GM19452 (cell line): ENCODE results near the gene TRAPPC3L.

Experiments
- ATAC-seq: cut with Tn5 transposase; IDR thresholded peaks from one replicate; pipeline ENCODE4 v1.9.1; 2021; ENCODE audit not compliant: unreplicated experiment

Gene TRAPPC3L

GRCh38 chr6:116560130-116560529 is 14.6 kb upstream of the TRAPPC3L start:
- ATAC-seq: no peak

DNA sequence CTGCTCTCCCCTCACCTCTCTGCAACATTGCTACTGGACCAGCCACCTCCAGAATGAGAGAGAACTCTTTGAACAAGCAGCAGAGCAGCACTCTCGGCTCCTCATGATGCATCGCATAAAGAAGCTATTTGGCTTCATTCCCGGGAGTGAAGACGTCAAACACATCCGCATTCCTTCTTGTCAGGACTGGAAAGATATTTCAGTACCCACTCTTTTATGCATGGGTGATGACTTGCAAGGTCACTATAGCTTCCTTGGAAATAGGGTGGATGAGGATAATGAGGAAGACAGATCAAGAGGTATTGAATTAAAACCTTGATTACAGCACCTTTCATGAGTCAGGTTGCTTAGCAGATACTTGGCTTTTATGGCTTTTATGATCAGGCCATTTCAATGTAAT is 12.4 kb upstream of the TRAPPC3L start:
- ATAC-seq: no peak

DNA sequence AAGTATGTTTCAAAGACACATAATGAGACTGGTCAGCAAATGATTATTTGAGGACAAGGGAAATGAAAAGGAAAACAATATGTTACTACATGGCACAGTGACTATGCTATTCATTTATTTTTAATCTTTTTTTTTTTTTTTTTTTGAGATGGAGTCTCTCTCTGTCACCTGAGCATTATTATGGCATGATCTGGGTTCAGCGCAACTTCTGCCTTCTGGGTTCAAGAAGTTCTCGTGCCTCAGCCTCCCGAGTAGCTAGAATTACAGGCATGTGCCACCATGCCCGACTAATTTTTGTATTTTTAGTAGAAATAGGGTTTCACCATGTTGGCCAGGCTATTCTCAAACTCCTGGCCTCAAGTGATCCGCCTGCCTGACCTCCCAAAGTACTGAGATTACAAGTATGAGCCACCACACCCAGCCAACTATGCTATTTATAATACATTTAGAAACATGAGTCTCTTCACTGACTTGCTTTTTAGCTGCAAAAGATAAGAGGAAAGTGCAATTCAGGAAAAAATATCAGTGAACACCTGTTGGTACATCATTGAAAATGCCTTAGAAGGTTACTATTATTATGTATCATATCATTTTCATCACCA is 11.4 kb upstream of the TRAPPC3L start:
- ATAC-seq: no peak

- ATAC-seq: no peak
Observed at GRCh38 chr6:116556065-116556464, 10.6 kb upstream of the TRAPPC3L start.

DNA sequence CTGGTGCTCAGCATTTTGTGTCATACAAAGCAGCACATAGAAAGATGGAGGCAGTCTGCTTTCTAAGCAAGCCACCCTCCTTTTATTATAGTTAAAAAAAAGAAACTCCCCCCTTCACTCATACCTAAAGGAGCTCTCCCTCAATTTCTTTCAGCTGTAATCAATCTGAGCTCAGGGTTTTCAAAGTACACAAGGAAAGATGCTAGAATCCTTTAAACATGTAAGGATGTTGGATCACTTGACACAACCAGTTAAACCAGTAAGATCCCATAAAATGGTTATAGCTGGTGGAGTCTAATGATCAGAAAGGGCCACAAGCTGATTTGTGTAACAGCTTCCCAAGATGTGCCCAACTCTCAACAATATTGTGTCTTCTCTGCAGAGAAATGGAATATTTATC is 8.0 kb upstream of the TRAPPC3L start, which contains the start of gene CALHM4:
TSS of gene CALHM4 (plus strand) at position 301 of the 400 bp plus-strand sequence. CDS start at position 344, 43 bp downstream.
- no peak for ATAC-seq

GRCh38 chr6:116550796-116551195 is 5.3 kb upstream of the TRAPPC3L start:
- ATAC-seq: no peak

DNA sequence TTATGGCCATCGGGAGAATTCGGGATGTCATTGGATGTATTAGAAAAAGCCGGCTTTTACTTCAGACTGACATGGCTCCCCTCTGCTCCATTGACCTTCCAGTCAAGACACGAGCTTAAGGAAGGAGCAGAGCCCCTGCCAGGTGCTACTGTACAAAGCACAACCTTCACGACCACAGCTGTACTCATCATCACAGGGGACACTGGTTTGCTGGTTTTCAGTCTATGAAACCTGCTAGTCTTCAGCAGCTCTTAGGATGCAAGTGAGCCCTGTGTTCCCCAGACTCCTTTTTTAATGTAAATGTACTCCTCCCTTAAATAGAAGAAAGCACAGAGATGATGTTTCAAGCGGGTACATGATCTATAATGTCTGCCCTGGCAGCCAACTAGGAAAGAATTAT is 1.9 kb upstream of the TRAPPC3L start:
- ATAC-seq: no peak

GRCh38 chr6:116543149-116543548 is 2.3 kb downstream of the TRAPPC3L start:
- no peak for ATAC-seq

GRCh38 chr6:116542426-116542825 is 3.1 kb downstream of the TRAPPC3L start:
- no peak for ATAC-seq

DNA sequence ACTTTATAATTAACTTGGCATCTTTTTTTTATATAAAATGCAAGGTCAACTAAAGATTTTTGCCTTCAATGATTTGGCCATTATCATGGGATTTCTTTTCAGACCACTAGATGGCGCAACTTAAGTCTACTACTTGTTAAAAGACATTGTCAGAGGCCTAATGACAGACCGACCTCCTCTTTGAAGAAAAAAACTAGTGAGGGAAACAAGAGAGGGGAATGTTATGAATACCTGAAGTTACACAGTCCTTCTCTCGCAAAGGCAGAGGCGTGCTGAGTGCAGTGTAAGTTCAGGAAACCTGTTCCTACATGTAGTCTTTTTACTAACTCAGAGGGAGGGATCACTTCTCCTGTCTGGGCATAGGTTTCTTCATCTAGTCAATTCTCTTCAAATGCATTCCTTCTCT is 9.3 kb downstream of the TRAPPC3L start:
- peak; percentile 60 for ATAC-seq

DNA sequence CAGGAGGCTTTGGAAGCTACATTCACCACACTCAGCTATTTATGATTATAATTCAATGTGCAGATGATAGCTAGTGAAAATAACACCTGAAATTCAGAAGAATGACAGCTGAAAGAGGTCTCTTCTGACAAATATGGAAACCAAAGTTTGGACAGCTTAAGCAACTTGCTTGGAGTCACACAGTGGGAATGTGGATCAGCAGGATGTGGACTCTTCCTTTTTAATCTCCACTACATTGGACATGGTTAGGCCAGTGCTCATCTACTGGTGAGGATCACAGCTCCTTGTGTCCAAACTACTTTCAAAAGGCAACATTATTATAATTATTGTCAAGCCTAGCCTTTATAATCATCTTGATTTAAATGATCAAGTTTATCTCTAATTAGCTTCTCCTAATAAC is 10.4 kb downstream of the TRAPPC3L start:
- ATAC-seq: no peak

GRCh38 chr6:116533233-116533957 is 12.1 kb downstream of the TRAPPC3L start:
- ATAC-seq: no peak

DNA sequence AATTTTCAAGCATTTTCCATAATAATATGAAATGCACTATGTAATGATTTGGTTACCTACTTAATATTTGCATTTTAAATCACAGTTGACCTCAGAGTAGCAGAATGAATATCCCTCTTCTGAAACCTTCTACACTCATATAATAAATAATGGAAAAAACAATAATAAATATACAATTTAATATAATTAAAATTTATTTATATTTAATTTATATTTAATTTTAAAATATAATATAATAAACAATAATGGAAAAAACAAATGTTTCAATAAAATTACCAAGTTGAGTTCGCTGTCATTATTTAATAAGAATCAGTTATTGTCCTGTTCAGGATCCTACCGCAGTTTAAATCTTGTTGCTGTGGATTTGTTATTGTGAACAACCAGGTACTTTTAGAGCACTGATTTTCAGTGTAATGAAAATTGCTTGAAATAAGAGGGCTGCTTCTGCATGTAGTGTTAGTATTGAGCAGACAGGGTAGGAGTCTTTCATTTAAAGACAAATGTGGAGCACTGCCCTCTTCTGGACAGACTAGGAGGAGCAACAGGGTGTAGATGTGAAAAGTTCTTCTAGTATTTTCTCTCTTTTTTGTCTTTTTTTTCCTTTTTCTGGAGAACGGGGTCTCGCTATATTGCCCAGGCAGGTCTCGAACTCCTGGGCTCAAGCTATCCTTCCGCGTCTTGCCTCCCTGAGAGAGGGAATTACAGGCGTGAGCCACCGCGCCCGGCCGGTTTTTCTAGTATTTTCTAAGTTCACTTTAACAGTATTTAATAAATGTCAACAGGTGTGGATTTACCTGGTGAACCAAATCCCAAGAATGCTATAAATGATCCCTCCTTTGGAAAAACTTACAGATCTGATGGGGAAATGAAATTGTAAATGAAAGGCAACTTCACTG is 13.6 kb downstream of the TRAPPC3L start:
- no peak for ATAC-seq

DNA sequence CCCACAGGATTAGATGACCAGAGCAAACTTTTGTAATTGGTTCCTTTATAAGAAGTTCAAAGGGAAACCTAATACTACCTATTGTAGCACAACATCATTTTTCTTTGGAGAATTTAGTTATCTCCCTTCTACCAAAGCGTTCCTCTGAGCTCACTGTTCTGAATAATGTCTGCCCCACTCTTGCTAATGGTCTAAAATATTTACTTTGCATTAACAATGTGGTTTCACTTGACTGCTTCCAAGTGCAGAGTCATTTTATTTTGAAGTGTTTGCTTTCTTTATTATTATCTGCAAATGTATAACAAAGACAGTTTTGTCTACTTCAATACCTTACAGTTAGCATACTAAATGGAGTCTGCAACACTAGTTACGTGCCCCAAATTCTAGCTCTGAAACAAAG is 15.0 kb downstream of the TRAPPC3L start:
- no peak for ATAC-seq

GRCh38 chr6:116529466-116530290 is 15.8 kb downstream of the TRAPPC3L start:
- ATAC-seq: no peak

- ATAC-seq: no peak
Observed at GRCh38 chr6:116528780-116529179, 16.7 kb downstream of the TRAPPC3L start.

DNA sequence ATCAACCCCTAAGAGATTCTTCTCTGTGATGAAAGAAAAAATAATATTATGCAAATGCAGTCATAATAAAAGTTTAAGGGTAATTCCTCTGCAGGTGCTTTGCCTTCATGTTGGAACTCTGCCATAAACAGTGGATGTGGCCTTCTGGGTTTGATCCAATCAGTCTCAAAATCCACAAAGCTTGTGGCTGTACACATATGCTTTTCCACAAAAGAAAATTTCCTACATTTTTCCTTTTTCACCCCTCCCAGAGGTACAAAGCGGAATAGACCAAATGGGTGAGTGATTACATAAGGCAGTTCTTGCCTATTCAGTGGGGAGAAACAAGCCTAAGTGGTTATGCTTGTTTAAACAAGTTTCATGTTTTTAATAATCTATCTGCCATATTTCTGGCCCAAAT is 17.4 kb downstream of the TRAPPC3L start:
- ATAC-seq: no peak

GRCh38 chr6:116524236-116524635 is 21.2 kb downstream of the TRAPPC3L start:
- no peak for ATAC-seq

- ATAC-seq: no peak
Observed at GRCh38 chr6:116522896-116523295, 22.6 kb downstream of the TRAPPC3L start.

GRCh38 chr6:116518621-116519368 is 26.7 kb downstream of the TRAPPC3L start:
- ATAC-seq: no peak
